A673 (cell line): ENCODE results near the gene GUCD1. TPM values are rescaled to one million over a fixed set of nuclear protein-coding genes. Genes with fewer than 3 reads are reported as not detected.

Experiments used
- BruUV-seq: library from RNA; stranded (reverse); fragments of 400-500 nt; replicated peaks from 2 replicates; lab custom pipeline; 2021; lab: Mats Ljungman, UMichigan
- CTCF ChIA-PET: fragments of 300-600 bp; sonication (Branson Sonifier 250); formaldehyde crosslinking; loops from one replicate; lab custom pipeline; 2022; ENCODE audit warnings: antibody characterized with exemption; lab: Charles Lee
- POLR2A ChIA-PET: fragments of 300-600 bp; sonication (Branson Sonifier 250); formaldehyde crosslinking; loops from one replicate; lab custom pipeline; 2022; ENCODE audit warnings: antibody characterized with exemption; ENCODE audit not compliant: low non-redundant PET; lab: Charles Lee
- DNase-seq: peaks from one replicate; pipeline ENCODE4 v3.0.0-alpha.2; 2015; ENCODE audit warnings: low spot score
- H3K27ac ChIP-seq: fragments of 200-600 bp; sonication (generic); 2 replicates; pipeline ENCODE4 v1.5.1; 2016; ENCODE audit warnings: mixed run types, low read depth, mild to moderate bottlenecking, mixed read lengths, antibody characterized with exemption, low read length; ENCODE audit not compliant: poor library complexity, severe bottlenecking
- H3K27me3 ChIP-seq: fragments of 200-600 bp; sonication (generic); replicated peaks from 2 replicates; pipeline ENCODE4 v1.6.1; 2017; ENCODE audit warnings: mixed run types, low read depth, mild to moderate bottlenecking, mixed read lengths, antibody characterized with exemption, low read length; ENCODE audit not compliant: insufficient read depth, poor library complexity
- H3K36me3 ChIP-seq: fragments of 200-600 bp; sonication (generic); 2 replicates; pipeline ENCODE4 v1.6.1; 2016; ENCODE audit warnings: mixed run types, mild to moderate bottlenecking, mixed read lengths, antibody characterized with exemption, low read length; ENCODE audit not compliant: insufficient read depth, poor library complexity, severe bottlenecking
- H3K4me1 ChIP-seq: fragments of 200-600 bp; sonication (generic); 2 replicates; pipeline ENCODE4 v1.6.1; 2017; ENCODE audit warnings: mixed run types, mild to moderate bottlenecking, mixed read lengths, antibody characterized with exemption, low read length; ENCODE audit not compliant: insufficient read depth, poor library complexity, severe bottlenecking
- H3K4me3 ChIP-seq: fragments of 200-600 bp; sonication (generic); 2 replicates; pipeline ENCODE4 v1.5.1; 2016; ENCODE audit warnings: low read depth, mixed run types, mild to moderate bottlenecking, mixed read lengths, low read length; ENCODE audit not compliant: poor library complexity, severe bottlenecking
- H3K9me3 ChIP-seq: fragments of 200-600 bp; sonication (generic); 2 replicates; pipeline ENCODE4 v1.6.1; 2016; ENCODE audit warnings: mixed run types, low read depth, mild to moderate bottlenecking, mixed read lengths, antibody characterized with exemption, low read length; ENCODE audit not compliant: poor library complexity, severe bottlenecking
- CTCF ChIP-seq: fragments of 300-800, 200-600 bp; sonication (generic); conservative IDR thresholded peaks from 2 replicates; pipeline ENCODE4 v1.5.1; 2017; ENCODE audit warnings: low read depth, mild to moderate bottlenecking, antibody characterized with exemption, low read length, moderate library complexity, mixed read lengths
- EZH2 ChIP-seq: fragments of 200-600 bp; sonication (generic); IDR thresholded peaks from 2 replicates; pipeline ENCODE4 v1.6.1; 2017; ENCODE audit warnings: borderline replicate concordance, low read depth, mild to moderate bottlenecking, mixed read lengths, antibody characterized with exemption, low read length; ENCODE audit not compliant: poor library complexity, severe bottlenecking
- intact Hi-C: fragments of 100-400 bp; cut with micrococcal nuclease; formaldehyde crosslinking; loops from one replicate; pipeline ENCODE4 v1.10.0; 2022; ENCODE audit not compliant: unreplicated experiment
- total RNA-seq: library from RNA; stranded (reverse); gene quantifications from 2 replicates; pipeline ENCODE4 v1.2.3, GENCODE V29; 2021

GUCD1 gene
- total RNA-seq, 1 experiment from 2014 or later = 70.5 TPM

- Histone ChIP-seq H3K27me3 (no peaks in the 10 kb centered on the region), H3K9me3 (no peaks in the 10 kb centered on the region), H3K4me3 (no peak overlapping the region), H3K27ac (no peak overlapping the region), H3K4me1 (peaks cover 13% of the 10 kb centered on the region), H3K36me3 (no peaks in the 10 kb centered on the region)
- CTCF ChIA-PET = no interaction called here
- intact Hi-C loops = no loop called here
- BruUV-seq = no TSS peak
- POLR2A ChIA-PET = no interaction called here
- TF ChIP-seq EZH2 (no peak), CTCF (no peak)
- DNase-seq = no peak
Observed at GRCh38 chr22:24518228-24518627, 36.7 kb downstream of the GUCD1 start.

GRCh38 chr22:24517446-24517845, 37.5 kb downstream of the GUCD1 start:
- H3K27ac ChIP-seq = no peak overlapping the region
- no peaks in the 10 kb centered on the region for H3K36me3 ChIP-seq
- intact Hi-C loops = no loop called here
- ChIA-PET CTCF (no interaction called here), POLR2A (no interaction called here)
- TF ChIP-seq EZH2 (no peak), CTCF (no peak)
- H3K9me3 ChIP-seq = no peaks in the 10 kb centered on the region
- no peak for DNase-seq
- H3K4me3 ChIP-seq = no peak overlapping the region
- H3K27me3 ChIP-seq = no peaks in the 10 kb centered on the region
- no TSS peak for BruUV-seq
- peaks cover 13% of the 10 kb centered on the region for H3K4me1 ChIP-seq

GRCh38 chr22:24516301-24516737, 38.6 kb downstream of the GUCD1 start:
- no peaks in the 10 kb centered on the region for H3K36me3 ChIP-seq
- no peaks in the 10 kb centered on the region for H3K9me3 ChIP-seq
- H3K4me1 ChIP-seq = peaks cover 13% of the 10 kb centered on the region
- CTCF ChIA-PET = no interaction called here
- DNase-seq = no peak
- POLR2A ChIA-PET = no interaction called here
- H3K4me3 ChIP-seq = no peak overlapping the region
- H3K27me3 ChIP-seq = no peaks in the 10 kb centered on the region
- no peak overlapping the region for H3K27ac ChIP-seq
- TF ChIP-seq EZH2 (no peak), CTCF (no peak)
- intact Hi-C loops = no loop called here
- BruUV-seq = no TSS peak
